Measurements from ENCODE around the gene ZEB2. TPM values are rescaled to one million over a fixed set of nuclear protein-coding genes. Genes with fewer than 3 reads are reported as not detected.

Gene ZEB2
- total RNA-seq, 1 experiment from 2014 or later, result not detected

- DNase-seq (ENCODE audit: low spot score), result no peak
- in situ Hi-C loops (cut with HindIII; ENCODE audit: low sequenced_read_pairs), result no loop called here
These were observed 18.3 kb downstream of the ZEB2 start for GRCh38 chr2:144501627-144502026.

DNA sequence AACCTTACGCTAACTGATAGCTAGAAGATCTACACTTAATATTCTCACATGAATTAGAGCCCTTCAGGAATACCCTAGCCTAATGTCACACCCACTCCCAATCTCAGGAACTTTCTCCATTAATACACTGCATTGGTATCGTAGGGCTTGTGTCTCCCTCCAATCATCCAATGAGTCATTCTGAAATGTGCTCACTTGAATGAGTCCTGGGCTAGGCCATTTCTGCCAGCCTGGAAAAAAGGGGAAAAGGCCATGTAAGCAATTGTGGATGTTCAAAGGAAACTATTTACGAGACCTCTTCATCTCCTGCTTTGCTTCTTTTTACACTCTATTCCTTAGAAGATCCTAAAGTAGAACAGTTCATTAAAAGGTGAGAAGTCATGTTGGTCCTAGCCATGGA is 18.8 kb downstream of the ZEB2 start:
- no peak for DNase-seq (ENCODE audit: low spot score)
- in situ Hi-C loops (cut with HindIII; ENCODE audit: low sequenced_read_pairs), result no loop called here

DNA sequence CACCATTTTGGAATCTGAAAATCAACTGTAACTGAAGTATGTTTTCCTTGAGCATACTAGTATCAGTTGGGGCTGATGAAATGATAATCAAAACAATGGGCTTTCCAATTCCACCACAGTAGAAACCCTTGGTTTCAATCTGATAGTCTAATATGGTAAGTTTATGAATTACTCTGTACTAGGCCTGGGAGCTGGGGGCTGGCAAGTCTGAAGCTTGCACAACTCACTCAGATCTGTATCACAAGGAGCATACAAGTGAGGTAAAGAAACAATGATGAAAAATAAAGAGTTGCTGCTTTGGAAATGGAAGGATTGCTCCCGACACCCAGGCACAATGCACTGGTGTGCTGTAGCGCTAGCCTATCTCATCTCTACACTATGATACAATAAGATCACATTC is 19.4 kb downstream of the ZEB2 start:
- in situ Hi-C loops (cut with HindIII; ENCODE audit: low sequenced_read_pairs), result no loop called here

DNA sequence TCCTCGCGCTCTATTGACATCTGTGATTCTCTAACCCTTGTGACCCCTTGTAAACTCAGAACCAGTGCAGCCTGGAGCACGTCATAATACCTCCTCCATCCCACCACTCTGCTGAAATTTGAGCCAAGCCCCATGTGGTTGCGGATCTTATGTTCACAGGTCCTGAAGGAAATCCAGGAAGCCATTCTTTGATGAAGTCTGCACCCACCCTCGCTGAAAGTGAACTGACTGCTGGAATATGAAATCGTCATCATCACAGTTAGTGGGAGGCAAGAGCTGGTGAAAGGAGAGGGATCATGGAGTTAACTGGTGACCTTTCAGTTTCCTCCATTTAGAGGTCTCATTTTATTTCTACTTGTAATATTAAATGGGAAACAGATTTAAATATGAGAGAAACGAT is 21.6 kb downstream of the ZEB2 start:
- in situ Hi-C loops (cut with HindIII; ENCODE audit: low sequenced_read_pairs), result no loop called here
- DNase-seq (ENCODE audit: low spot score), result no peak

More for the DNA sequence above, 19.4 kb downstream of the ZEB2 start:
- no peak for DNase-seq (ENCODE audit: low spot score)

DNA sequence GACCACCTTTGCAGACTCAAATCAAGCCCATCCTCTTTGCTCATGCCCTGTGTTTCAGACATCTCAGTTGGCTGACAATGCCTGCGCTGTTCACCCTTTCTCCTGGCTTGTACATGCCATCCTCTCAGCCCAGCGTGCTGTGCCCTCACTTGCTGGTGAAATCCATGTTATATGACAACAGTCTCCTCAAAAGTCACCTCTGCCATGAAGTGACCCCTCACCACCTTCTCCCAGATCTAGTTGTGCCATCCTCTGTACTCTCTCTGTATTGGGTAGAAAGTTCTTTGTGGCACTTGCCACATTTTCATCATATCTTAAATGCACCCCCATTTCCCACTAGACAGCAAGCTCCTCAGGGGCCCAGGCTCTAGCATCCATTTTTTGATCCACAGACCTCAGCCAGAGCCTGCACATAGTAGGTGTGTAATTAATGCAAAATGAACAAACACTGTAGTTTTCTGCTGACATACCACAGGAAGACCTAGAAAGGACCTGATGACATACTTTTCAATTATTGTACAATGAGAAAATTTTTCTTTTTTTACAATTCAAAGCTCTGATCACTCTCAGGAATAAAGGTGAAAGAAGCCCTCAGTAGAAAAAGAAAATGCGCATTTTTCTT is 22.8 kb downstream of the ZEB2 start:
- in situ Hi-C loops (cut with HindIII; ENCODE audit: low sequenced_read_pairs), result no loop called here
- DNase-seq (ENCODE audit: low spot score), result no peak

GRCh38 chr2:144496092-144496976 is 23.6 kb downstream of the ZEB2 start:
- no peak for DNase-seq (ENCODE audit: low spot score)
- in situ Hi-C loops (cut with HindIII; ENCODE audit: low sequenced_read_pairs), result no loop called here

- DNase-seq (ENCODE audit: low spot score), result no peak
- in situ Hi-C loops (cut with HindIII; ENCODE audit: low sequenced_read_pairs), result no loop called here
These were observed 24.5 kb downstream of the ZEB2 start for GRCh38 chr2:144495227-144496091.

DNA sequence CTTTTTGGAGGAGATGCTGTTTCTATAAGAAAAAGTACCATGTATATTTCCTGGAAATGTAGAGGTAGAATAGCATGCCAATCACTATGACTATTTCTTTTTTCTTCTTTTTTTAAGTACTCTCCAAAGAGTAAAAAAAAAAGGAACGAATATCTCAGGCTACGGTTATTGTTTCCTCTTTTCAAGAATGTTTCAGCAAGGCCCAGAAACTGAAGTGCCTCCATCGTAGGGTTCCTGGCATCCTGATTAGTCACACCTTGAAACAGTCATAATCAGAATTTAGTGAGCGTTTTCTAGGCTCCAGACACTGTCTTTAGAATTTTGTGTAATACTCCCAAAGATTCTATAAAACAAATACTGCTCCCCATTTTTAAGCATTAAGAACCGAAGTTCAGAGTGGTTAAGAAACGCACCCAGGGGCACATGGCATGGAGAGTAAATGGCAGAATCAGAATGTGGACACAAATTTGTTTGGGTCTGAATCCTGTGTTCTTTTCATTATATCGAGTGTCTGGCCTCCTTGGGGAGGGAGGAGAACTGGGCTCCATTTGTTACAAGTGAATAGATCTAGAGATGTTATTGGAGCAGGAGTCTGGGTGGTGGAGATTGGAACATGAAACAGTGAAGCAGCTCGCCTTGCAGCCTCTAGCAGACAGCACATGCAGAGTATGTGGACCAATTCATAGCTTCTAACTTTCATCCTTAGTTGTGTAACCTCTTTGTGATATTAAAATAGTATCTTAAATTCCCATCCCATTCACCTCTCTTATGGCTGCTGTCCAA is 26.7 kb downstream of the ZEB2 start:
- DNase-seq (ENCODE audit: low spot score), result no peak
- in situ Hi-C loops (cut with HindIII; ENCODE audit: low sequenced_read_pairs), result no loop called here

- no peak for DNase-seq (ENCODE audit: low spot score)
- in situ Hi-C loops (cut with HindIII; ENCODE audit: low sequenced_read_pairs), result no loop called here
These were observed 29.1 kb downstream of the ZEB2 start for GRCh38 chr2:144490857-144491256.

DNA sequence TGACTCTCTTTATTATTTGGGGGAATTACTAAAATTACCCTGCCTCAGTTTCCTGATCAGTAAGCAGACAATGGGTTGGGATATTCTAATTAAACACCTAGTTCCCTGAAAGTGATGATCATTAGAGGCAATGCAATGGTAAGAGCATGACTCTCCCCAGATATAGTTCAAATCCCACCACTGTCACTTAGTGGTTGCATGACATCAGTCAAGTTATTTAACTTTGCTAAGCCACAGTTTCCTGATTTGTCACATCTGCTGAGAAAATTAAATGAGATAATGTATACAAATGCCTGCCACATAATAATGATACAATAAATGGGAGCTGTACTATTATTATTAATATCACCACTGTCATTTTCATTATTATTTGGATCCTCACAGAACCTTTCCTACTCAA is 29.9 kb downstream of the ZEB2 start:
- in situ Hi-C loops (cut with HindIII; ENCODE audit: low sequenced_read_pairs), result no loop called here
- no peak for DNase-seq (ENCODE audit: low spot score)

DNA sequence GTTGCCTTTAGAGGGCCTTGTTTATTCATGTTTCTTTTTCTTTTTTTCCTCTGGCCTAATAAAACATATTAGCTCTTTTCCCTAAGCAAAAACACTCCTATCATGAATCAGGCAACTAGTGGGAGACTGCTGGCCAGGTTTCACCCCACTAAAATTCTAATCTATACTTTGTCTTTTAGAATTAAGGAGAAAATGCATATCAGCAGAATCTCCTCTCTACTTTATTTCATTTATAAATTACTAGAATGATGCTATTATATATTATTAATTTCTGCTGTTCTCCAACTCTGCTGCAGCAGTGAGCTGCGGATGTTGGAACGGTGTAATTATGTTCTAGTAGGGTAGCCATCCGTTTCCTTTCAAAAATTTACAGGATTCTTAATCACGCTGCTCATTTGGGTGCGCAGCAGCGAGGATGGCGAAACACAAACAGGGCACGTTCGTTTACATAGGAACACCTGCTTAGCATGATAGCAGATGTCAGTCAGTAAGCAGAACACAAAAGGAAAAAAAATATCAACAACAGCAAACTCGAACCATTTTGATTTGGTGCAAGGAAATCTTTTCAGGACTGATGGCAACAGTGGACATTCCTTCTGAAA is 30.5 kb downstream of the ZEB2 start:
- in situ Hi-C loops (cut with HindIII; ENCODE audit: low sequenced_read_pairs), result no loop called here
- no peak for DNase-seq (ENCODE audit: low spot score)

DNA sequence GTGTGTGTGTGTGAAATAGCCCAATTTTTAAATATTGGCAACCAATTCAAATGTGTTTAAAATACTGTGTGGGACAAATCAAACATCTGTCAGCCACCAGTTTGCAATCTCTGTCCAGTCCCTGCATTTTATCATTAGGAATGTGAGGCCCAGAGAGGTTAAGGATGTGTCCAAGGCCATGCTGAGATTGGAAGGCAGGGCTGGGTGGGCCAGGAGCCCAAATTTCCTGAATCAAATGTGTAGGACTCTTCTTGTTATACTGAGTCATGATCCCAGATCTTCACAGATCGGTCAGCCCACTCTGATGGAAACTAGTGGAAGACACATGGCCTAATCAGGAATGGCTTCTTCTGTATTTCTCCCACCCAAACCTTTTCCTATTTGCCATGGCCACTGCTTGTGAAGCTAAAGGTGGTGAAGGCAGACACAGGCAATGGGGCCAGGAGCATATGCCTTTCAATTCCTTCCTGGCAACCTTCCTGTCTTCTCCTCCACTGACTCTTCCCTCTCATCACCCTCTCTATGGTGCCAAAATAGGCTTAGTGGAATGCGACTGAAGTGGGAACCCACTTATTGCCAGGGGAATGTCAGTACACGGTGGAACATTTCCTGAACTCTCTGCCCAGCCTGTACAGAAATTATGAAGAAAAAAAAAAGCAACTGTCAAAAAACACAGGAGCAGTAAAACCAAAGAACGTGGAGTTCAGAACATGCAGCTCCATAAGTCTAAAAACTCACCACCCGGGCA is 35.5 kb downstream of the ZEB2 start:
- in situ Hi-C loops (cut with HindIII; ENCODE audit: low sequenced_read_pairs), result no loop called here
- DNase-seq (ENCODE audit: low spot score), result no peak

DNA sequence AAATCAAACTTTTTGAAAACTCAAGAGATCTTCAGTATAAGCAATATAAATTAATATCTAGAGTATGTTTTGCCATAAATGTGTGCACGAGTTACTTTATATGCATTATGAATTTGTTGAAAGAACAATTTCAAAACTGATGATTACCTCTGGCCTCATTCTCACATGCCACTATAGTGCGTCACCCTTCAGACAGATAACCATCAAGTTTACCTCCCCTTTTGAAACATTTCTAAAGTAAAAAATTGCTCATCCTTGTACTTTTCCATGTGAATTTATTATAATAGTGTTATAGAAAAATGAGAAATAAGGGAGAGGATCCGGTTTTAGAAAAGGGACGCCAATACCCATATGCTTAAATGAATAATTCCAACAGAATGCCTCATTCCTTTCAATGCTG is 38.3 kb downstream of the ZEB2 start:
- DNase-seq (ENCODE audit: low spot score), result no peak
- in situ Hi-C loops (cut with HindIII; ENCODE audit: low sequenced_read_pairs), result no loop called here

- DNase-seq (ENCODE audit: low spot score), result no peak
- in situ Hi-C loops (cut with HindIII; ENCODE audit: low sequenced_read_pairs), result no loop called here
These were observed 38.8 kb downstream of the ZEB2 start for GRCh38 chr2:144481109-144481508.

DNA sequence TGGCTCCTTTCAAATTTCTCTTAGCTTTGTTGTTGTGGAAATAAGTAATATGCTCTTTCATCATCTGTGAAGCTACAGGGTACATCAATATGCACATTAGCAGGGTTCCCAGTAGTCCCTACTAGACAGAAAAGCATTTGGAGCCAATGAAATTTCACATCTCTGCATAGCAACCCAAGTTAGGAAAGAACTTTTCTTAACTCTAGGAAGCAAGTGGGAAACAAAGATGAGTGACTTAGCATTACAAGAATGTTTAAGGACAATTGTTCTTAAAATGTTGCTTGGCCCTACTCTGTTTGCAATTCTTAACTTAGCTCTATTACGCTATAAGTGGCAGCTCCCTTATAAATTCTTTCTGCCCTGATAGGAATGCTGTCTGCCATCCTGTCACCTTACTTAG is 39.6 kb downstream of the ZEB2 start:
- in situ Hi-C loops (cut with HindIII; ENCODE audit: low sequenced_read_pairs), result no loop called here
- no peak for DNase-seq (ENCODE audit: low spot score)

DNA sequence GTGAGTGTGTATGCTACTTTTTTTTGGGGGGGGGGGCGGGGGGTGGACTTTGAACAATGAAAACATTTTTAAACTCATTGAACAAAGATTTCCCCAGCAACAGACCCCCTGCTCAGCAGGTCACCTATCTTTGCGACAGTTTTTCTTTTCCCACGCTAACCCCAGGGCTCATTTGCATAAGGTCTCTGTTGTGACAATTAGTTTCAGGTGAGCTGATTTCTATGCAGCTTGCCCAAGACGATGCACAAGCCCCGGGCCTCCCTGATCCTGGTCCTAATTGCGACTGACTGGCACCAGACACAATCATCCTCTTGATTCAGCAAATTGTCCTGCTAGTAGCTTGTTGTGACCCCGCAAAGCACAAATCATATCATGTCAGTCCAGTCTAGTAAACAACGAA is 40.3 kb downstream of the ZEB2 start:
- in situ Hi-C loops (cut with HindIII; ENCODE audit: low sequenced_read_pairs), result no loop called here
- no peak for DNase-seq (ENCODE audit: low spot score)

GRCh38 chr2:144479138-144479537 is 40.8 kb downstream of the ZEB2 start:
- DNase-seq (ENCODE audit: low spot score), result no peak
- in situ Hi-C loops (cut with HindIII; ENCODE audit: low sequenced_read_pairs), result no loop called here

GRCh38 chr2:144477957-144478311 is 42.0 kb downstream of the ZEB2 start:
- in situ Hi-C loops (cut with HindIII; ENCODE audit: low sequenced_read_pairs), result no loop called here
- no peak for DNase-seq (ENCODE audit: low spot score)

Measured in G401 (cell line).